HFF-Myc (cell line): ENCODE measurements around the gene SAP30BP.

Experiments
- DNase-seq: peaks from one replicate; pipeline ENCODE4 v3.0.0-alpha.2; 2011; ENCODE audit warnings: low read depth; ENCODE audit errors: extremely low read depth
- H3K4me3 ChIP-seq: replicated peaks from 2 replicates; pipeline ENCODE4 v1.5.1; 2011; ENCODE audit warnings: low read depth, mild to moderate bottlenecking, control low read depth, low read length
- CTCF ChIP-seq: IDR thresholded peaks from 2 replicates; pipeline ENCODE4 v1.5.1; 2012; ENCODE audit warnings: mild to moderate bottlenecking, low read depth, low read length, control low read depth; ENCODE audit errors: missing control alignments

Gene SAP30BP

GRCh38 chr17:75729351-75729750 is 62.2 kb downstream of the SAP30BP start:
- H3K4me3 ChIP-seq: no peak overlapping the region
- no peak for TF ChIP-seq CTCF
- DNase-seq: no peak

GRCh38 chr17:75730065-75730464 is 62.9 kb downstream of the SAP30BP start:
- no peak for TF ChIP-seq CTCF
- DNase-seq: no peak
- no peak overlapping the region for H3K4me3 ChIP-seq

- no peak for TF ChIP-seq CTCF
- DNase-seq: no peak
- no peak overlapping the region for H3K4me3 ChIP-seq
These were observed 64.1 kb downstream of the SAP30BP start for GRCh38 chr17:75731086-75731715.

GRCh38 chr17:75731716-75732498 is 64.8 kb downstream of the SAP30BP start:
- TF ChIP-seq CTCF: no peak
- DNase-seq: no peak
- H3K4me3 ChIP-seq: no peak overlapping the region

- no peak overlapping the region for H3K4me3 ChIP-seq
- TF ChIP-seq CTCF: no peak
- no peak for DNase-seq
These were observed 66.3 kb downstream of the SAP30BP start for GRCh38 chr17:75733471-75733870.

GRCh38 chr17:75734674-75735294 is 67.6 kb downstream of the SAP30BP start:
- H3K4me3 ChIP-seq: no peak overlapping the region
- TF ChIP-seq CTCF: no peak
- DNase-seq: no peak
